ENCODE results near the gene OR4K2.
"Not testable (repeated sequence)": the region's sequence is repeated elsewhere in the genome, so short reads cannot be mapped to it uniquely, and the experiment has no call there.

DNA sequence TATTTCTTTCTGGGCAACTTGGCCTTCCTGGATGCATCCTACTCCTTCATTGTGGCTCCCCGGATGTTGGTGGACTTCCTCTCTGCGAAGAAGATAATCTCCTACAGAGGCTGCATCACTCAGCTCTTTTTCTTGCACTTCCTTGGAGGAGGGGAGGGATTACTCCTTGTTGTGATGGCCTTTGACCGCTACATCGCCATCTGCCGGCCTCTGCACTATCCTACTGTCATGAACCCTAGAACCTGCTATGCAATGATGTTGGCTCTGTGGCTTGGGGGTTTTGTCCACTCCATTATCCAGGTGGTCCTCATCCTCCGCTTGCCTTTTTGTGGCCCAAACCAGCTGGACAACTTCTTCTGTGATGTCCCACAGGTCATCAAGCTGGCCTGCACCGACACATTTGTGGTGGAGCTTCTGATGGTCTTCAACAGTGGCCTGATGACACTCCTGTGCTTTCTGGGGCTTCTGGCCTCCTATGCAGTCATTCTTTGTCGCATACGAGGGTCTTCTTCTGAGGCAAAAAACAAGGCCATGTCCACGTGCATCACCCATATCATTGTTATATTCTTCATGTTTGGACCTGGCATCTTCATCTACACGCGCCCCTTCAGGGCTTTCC lies 47.2 kb upstream of the OR4K2 start:
- TF ChIP-seq, protein P1, sequence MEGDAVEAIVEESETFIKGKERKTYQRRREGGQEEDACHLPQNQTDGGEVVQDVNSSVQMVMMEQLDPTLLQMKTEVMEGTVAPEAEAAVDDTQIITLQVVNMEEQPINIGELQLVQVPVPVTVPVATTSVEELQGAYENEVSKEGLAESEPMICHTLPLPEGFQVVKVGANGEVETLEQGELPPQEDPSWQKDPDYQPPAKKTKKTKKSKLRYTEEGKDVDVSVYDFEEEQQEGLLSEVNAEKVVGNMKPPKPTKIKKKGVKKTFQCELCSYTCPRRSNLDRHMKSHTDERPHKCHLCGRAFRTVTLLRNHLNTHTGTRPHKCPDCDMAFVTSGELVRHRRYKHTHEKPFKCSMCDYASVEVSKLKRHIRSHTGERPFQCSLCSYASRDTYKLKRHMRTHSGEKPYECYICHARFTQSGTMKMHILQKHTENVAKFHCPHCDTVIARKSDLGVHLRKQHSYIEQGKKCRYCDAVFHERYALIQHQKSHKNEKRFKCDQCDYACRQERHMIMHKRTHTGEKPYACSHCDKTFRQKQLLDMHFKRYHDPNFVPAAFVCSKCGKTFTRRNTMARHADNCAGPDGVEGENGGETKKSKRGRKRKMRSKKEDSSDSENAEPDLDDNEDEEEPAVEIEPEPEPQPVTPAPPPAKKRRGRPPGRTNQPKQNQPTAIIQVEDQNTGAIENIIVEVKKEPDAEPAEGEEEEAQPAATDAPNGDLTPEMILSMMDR (conservative IDR thresholded peaks at IDR 0.05), result not testable (repeated sequence)
- not testable (repeated sequence) for TF ChIP-seq EZH2 (IDR thresholded peaks at IDR 0.05; ENCODE audit: low read depth)
